HEK293 (cell line): ENCODE results near the gene DNAJB6.

Source experiments
- CTCF ChIA-PET: fragments of 350-600 bp; formaldehyde crosslinking; extraction: SDS; loops from one replicate; lab custom pipeline; 2021; ENCODE audit warnings: antibody characterized with exemption; lab: Yijun Ruan, JAX
- POLR2A ChIA-PET: fragments of 300-600 bp; formaldehyde crosslinking; extraction: SDS; loops from one replicate; lab custom pipeline; 2020; ENCODE audit warnings: antibody characterized with exemption, inconsistent platforms; lab: Yijun Ruan, JAX
- H3K27ac ChIP-seq: fragments of 200-500 bp; sonication (Bioruptor generic); 2 replicates; pipeline ENCODE4 v1.5.1; 2014; ENCODE audit warnings: low read depth, low read length, control low read depth, inconsistent platforms; ENCODE audit errors: extremely low read depth
- H3K36me3 ChIP-seq, 2 experiments: fragments of 200-500 bp in 1 of 2; sonication (Bioruptor generic) in 1 of 2; 1 replicate in 1 of 2; 2 replicates in 1 of 2; pipeline ENCODE4 v1.5.1; 2014 to 2017; ENCODE audit warnings: inconsistent platforms in 2 of 2, low read length in 2 of 2; ENCODE audit not compliant: control insufficient read depth in 2 of 2, insufficient read depth in 1 of 2
- H3K4me1 ChIP-seq: fragments of 200-500 bp; sonication (Bioruptor generic); 2 replicates; pipeline ENCODE4 v1.5.1; 2014; ENCODE audit warnings: mild to moderate bottlenecking, low read length, inconsistent platforms; ENCODE audit not compliant: control insufficient read depth, insufficient read depth
- H3K4me3 ChIP-seq: 2 replicates; pipeline ENCODE4 v1.5.1; 2011; ENCODE audit warnings: low read depth, mild to moderate bottlenecking, control low read depth, low read length, moderate library complexity
- H3K9me3 ChIP-seq: fragments of 200-500 bp; sonication (Bioruptor generic); 2 replicates; pipeline ENCODE4 v1.5.1; 2014; ENCODE audit warnings: low read depth, low read length, inconsistent platforms; ENCODE audit not compliant: control insufficient read depth, insufficient read depth
- HOXC10 ChIP-seq: sonication (generic); formaldehyde crosslinking; IDR thresholded peaks from 2 replicates; pipeline ENCODE4 v1.8.1; 2023; ENCODE audit warnings: mild to moderate bottlenecking, missing genetic modification reagents
- OSR2 ChIP-seq: fragments of 450-650 bp; formaldehyde crosslinking; IDR thresholded peaks from 2 replicates; pipeline ENCODE4 v1.5.1; 2016; ENCODE audit warnings: missing biosample characterization, missing genetic modification characterization
- SALL2 ChIP-seq: fragments of 450-650 bp; formaldehyde crosslinking; IDR thresholded peaks from 2 replicates; pipeline ENCODE4 v1.5.0; 2017; ENCODE audit warnings: missing biosample characterization, mild to moderate bottlenecking, missing genetic modification characterization, borderline replicate concordance
- YY2 ChIP-seq: fragments of 450-650 bp; formaldehyde crosslinking; IDR thresholded peaks from 2 replicates; pipeline ENCODE4 v1.5.1; 2016; ENCODE audit warnings: missing biosample characterization, missing genetic modification characterization
- ZEB2 ChIP-seq: fragments of 450-650 bp; formaldehyde crosslinking; IDR thresholded peaks from 2 replicates; pipeline ENCODE4 v1.5.1; 2016; ENCODE audit warnings: missing biosample characterization, missing genetic modification characterization
- ZNF112 ChIP-seq: fragments of 450-650 bp; formaldehyde crosslinking; IDR thresholded peaks from 2 replicates; pipeline ENCODE4 v1.5.0; 2017; ENCODE audit warnings: missing biosample characterization, missing genetic modification characterization
- ZNF223 ChIP-seq: fragments of 450-650 bp; formaldehyde crosslinking; IDR thresholded peaks from 2 replicates; pipeline ENCODE4 v1.5.1; 2016; ENCODE audit warnings: missing biosample characterization, missing genetic modification characterization
- ZNF24 ChIP-seq: fragments of 450-650 bp; formaldehyde crosslinking; IDR thresholded peaks from 2 replicates; pipeline ENCODE4 v1.5.1; 2016; ENCODE audit warnings: missing biosample characterization, missing genetic modification characterization
- ZNF335 ChIP-seq: fragments of 450-650 bp; formaldehyde crosslinking; conservative IDR thresholded peaks from 2 replicates; pipeline ENCODE4 v1.5.1; 2016; ENCODE audit warnings: missing biosample characterization, missing genetic modification characterization
- ZNF391 ChIP-seq: fragments of 450-650 bp; formaldehyde crosslinking; IDR thresholded peaks from 2 replicates; pipeline ENCODE4 v1.5.1; 2016; ENCODE audit warnings: low read depth, missing biosample characterization, missing genetic modification characterization, borderline replicate concordance
- ZNF473 ChIP-seq: fragments of 450-650 bp; formaldehyde crosslinking; IDR thresholded peaks from 2 replicates; pipeline ENCODE4 v1.5.1; 2017; ENCODE audit warnings: missing biosample characterization, missing genetic modification characterization
- ZNF48 ChIP-seq: fragments of 450-650 bp; formaldehyde crosslinking; IDR thresholded peaks from 2 replicates; pipeline ENCODE4 v1.5.1; 2016; ENCODE audit warnings: missing biosample characterization, missing genetic modification characterization
- ZNF514 ChIP-seq: fragments of 450-650 bp; formaldehyde crosslinking; IDR thresholded peaks from 2 replicates; pipeline ENCODE4 v1.5.1; 2016; ENCODE audit warnings: missing biosample characterization, missing genetic modification characterization
- ZNF529 ChIP-seq: fragments of 450-650 bp; formaldehyde crosslinking; IDR thresholded peaks from 2 replicates; pipeline ENCODE4 v1.5.1; 2017; ENCODE audit warnings: missing genetic modification characterization, missing biosample characterization; ENCODE audit not compliant: insufficient replicate concordance
- ZNF76 ChIP-seq: fragments of 450-650 bp; formaldehyde crosslinking; IDR thresholded peaks from 2 replicates; pipeline ENCODE4; 2016; ENCODE audit warnings: low read depth, missing biosample characterization, missing genetic modification characterization, borderline replicate concordance
- ZNF776 ChIP-seq: fragments of 450-650 bp; formaldehyde crosslinking; IDR thresholded peaks from 2 replicates; pipeline ENCODE4 v1.5.0; 2017; ENCODE audit warnings: missing biosample characterization, missing genetic modification characterization, borderline replicate concordance
- ZNF777 ChIP-seq: fragments of 450-650 bp; formaldehyde crosslinking; IDR thresholded peaks from 2 replicates; pipeline ENCODE4 v1.5.1; 2017; ENCODE audit warnings: missing biosample characterization, missing genetic modification characterization, borderline replicate concordance
- ZNF830 ChIP-seq: fragments of 450-650 bp; IDR thresholded peaks from 2 replicates; pipeline ENCODE4 v1.5.0; 2018; ENCODE audit warnings: missing biosample characterization, missing genetic modification characterization, low read depth, mild to moderate bottlenecking, moderate library complexity
- TF ChIP-seq, protein P1 (sequence below): fragments of 450-650 bp; formaldehyde crosslinking; IDR thresholded peaks from 2 replicates; pipeline ENCODE4 v1.5.1; 2016; ENCODE audit warnings: missing biosample characterization, missing genetic modification characterization
- TF ChIP-seq, protein P2 (sequence below): fragments of 450-650 bp; formaldehyde crosslinking; IDR thresholded peaks from 2 replicates; pipeline ENCODE4 v1.5.1; 2016; ENCODE audit warnings: missing biosample characterization, missing genetic modification characterization
- TF ChIP-seq, protein P3 (sequence below): fragments of 450-650 bp; formaldehyde crosslinking; IDR thresholded peaks from 2 replicates; pipeline ENCODE4 v1.5.1; 2016; ENCODE audit warnings: missing biosample characterization, missing genetic modification characterization, borderline replicate concordance

Gene DNAJB6

DNA sequence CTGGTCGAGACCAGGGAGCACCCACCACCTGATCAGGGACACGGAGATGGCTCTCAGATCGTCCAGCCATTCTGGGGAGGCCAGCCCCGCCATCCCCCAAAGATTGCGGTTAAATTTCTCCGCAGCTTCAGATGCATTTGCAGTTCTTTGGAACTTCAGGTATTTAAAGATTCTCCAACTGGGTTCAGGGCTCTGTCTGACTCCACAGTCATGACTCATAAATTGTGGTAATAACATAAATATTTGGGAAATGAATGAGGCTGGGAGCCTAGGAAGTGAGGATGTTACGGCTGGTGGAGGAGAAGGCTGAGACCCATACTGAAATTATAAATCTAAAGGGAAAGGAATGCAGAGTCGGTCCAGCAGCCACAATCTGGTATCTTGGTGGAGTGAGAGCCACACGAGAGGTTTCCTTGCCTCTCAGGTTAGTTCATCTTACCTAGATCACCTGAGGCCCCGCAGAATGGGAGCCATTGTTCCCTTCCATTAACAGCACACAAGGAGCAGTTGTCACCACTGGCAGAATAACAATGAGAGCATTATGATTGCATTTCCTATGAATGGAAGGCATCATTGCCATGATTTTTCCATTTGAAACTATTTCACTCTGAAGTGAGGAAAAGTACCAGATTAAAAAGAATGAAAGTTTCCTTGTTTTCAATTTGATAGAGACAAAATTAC lies 26.7 kb upstream of the DNAJB6 start (continued):
- TF ChIP-seq, protein P1, sequence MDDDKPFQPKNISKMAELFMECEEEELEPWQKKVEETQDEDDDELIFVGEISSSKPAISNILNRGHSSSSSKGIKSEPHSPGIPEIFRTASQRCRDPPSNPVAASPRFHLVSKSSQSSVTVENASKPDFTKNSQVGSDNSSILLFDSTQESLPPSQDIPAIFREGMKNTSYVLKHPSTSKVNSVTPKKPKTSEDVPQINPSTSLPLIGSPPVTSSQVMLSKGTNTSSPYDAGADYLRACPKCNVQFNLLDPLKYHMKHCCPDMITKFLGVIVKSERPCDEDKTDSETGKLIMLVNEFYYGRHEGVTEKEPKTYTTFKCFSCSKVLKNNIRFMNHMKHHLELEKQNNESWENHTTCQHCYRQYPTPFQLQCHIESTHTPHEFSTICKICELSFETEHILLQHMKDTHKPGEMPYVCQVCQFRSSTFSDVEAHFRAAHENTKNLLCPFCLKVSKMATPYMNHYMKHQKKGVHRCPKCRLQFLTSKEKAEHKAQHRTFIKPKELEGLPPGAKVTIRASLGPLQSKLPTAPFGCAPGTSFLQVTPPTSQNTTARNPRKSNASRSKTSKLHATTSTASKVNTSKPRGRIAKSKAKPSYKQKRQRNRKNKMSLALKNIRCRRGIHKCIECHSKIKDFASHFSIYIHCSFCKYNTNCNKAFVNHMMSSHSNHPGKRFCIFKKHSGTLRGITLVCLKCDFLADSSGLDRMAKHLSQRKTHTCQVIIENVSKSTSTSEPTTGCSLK, result no peak
- TF ChIP-seq ZNF76 (tag by site-specific recombination), result no peak
- no peak for TF ChIP-seq ZNF112 (tag by site-specific recombination)
- no peak for TF ChIP-seq ZNF529 (tag by site-specific recombination)
- no peak for TF ChIP-seq ZNF473 (tag by site-specific recombination)
- no peak for TF ChIP-seq ZNF391
- TF ChIP-seq ZNF777, result no peak

DNA sequence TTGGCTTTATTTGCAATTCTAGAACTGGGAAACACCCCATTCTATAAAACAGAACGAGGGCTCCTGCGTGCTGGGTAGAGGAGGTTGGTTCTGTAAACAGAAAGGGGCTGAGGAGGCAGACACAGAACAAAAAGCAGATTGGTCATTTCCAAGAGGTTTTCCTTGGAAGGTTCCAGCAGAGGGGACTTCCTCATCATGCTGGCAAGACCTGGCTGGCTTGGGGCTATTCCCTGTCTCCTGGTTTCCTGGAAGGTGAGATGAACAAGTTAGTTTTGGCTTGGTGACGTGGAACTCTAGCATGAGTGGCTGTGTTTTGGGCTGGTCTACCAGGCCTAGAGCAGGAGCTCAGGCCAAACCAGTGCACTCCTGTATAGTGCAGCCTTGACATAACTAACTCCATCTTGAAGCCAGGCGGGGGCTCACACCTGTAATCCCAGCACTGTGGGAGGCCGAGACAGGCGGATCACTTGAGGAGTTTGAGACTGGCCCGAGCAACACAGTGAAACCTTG lies 26.1 kb upstream of the DNAJB6 start:
- H3K27ac ChIP-seq, result no peak overlapping the region
- no peaks in the 10 kb centered on the region for H3K36me3 ChIP-seq
- TF ChIP-seq, protein P2, sequence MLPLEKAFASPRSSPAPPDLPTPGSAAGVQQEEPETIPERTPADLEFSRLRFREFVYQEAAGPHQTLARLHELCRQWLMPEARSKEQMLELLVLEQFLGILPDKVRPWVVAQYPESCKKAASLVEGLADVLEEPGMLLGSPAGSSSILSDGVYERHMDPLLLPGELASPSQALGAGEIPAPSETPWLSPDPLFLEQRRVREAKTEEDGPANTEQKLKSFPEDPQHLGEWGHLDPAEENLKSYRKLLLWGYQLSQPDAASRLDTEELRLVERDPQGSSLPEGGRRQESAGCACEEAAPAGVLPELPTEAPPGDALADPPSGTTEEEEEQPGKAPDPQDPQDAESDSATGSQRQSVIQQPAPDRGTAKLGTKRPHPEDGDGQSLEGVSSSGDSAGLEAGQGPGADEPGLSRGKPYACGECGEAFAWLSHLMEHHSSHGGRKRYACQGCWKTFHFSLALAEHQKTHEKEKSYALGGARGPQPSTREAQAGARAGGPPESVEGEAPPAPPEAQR, result no peak
- TF ChIP-seq ZNF24 (tag by site-specific recombination) (no peak), ZNF776 (no peak), ZNF223 (tag by site-specific recombination) (no peak), OSR2 (tag by site-specific recombination) (no peak), ZNF514 (tag by site-specific recombination) (no peak), ZEB2 (tag by site-specific recombination) (no peak), ZNF335 (tag by site-specific recombination) (no peak), ZNF48 (no peak), ZNF830 (tag by site-specific recombination) (no peak)
- no peaks in the 10 kb centered on the region for H3K4me1 ChIP-seq
- no peaks in the 10 kb centered on the region for H3K9me3 ChIP-seq
- no peak overlapping the region for H3K4me3 ChIP-seq
- POLR2A ChIA-PET, result no interaction called here
- CTCF ChIA-PET, result no interaction called here

- TF ChIP-seq, protein P3, sequence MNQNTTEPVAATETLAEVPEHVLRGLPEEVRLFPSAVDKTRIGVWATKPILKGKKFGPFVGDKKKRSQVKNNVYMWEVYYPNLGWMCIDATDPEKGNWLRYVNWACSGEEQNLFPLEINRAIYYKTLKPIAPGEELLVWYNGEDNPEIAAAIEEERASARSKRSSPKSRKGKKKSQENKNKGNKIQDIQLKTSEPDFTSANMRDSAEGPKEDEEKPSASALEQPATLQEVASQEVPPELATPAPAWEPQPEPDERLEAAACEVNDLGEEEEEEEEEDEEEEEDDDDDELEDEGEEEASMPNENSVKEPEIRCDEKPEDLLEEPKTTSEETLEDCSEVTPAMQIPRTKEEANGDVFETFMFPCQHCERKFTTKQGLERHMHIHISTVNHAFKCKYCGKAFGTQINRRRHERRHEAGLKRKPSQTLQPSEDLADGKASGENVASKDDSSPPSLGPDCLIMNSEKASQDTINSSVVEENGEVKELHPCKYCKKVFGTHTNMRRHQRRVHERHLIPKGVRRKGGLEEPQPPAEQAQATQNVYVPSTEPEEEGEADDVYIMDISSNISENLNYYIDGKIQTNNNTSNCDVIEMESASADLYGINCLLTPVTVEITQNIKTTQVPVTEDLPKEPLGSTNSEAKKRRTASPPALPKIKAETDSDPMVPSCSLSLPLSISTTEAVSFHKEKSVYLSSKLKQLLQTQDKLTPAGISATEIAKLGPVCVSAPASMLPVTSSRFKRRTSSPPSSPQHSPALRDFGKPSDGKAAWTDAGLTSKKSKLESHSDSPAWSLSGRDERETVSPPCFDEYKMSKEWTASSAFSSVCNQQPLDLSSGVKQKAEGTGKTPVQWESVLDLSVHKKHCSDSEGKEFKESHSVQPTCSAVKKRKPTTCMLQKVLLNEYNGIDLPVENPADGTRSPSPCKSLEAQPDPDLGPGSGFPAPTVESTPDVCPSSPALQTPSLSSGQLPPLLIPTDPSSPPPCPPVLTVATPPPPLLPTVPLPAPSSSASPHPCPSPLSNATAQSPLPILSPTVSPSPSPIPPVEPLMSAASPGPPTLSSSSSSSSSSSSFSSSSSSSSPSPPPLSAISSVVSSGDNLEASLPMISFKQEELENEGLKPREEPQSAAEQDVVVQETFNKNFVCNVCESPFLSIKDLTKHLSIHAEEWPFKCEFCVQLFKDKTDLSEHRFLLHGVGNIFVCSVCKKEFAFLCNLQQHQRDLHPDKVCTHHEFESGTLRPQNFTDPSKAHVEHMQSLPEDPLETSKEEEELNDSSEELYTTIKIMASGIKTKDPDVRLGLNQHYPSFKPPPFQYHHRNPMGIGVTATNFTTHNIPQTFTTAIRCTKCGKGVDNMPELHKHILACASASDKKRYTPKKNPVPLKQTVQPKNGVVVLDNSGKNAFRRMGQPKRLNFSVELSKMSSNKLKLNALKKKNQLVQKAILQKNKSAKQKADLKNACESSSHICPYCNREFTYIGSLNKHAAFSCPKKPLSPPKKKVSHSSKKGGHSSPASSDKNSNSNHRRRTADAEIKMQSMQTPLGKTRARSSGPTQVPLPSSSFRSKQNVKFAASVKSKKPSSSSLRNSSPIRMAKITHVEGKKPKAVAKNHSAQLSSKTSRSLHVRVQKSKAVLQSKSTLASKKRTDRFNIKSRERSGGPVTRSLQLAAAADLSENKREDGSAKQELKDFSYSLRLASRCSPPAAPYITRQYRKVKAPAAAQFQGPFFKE (tag by site-specific recombination), result no peak
- no peak for TF ChIP-seq YY2 (tag by site-specific recombination)
- TF ChIP-seq SALL2, result no peak
- TF ChIP-seq HOXC10 (CRISPR knock-in tag), result no peak
- Histone ChIP-seq H3K27ac (no peak overlapping the region), H3K4me3 (no peak overlapping the region), H3K36me3 (no peaks in the 10 kb centered on the region), H3K9me3 (no peaks in the 10 kb centered on the region), H3K4me1 (no peaks in the 10 kb centered on the region)
- ChIA-PET CTCF (no interaction called here), POLR2A (no interaction called here)
These were observed 23.9 kb upstream of the DNAJB6 start for GRCh38 chr7:157312941-157313340.
